WTC11 (cell line): ENCODE results near the gene DBNL.

ENCODE experiments used
- ATF2 ChIP-seq: sonication (generic); formaldehyde crosslinking; IDR thresholded peaks from 2 replicates; pipeline ENCODE4 v1.8.1; 2022; ENCODE audit warnings: low read depth, missing genetic modification reagents, borderline replicate concordance
- CTCF ChIP-seq: fragments of 200-600 bp; IDR thresholded peaks from 2 replicates; pipeline ENCODE4 v1.8.0; 2022; ENCODE audit warnings: antibody characterized with exemption
- ETV6 ChIP-seq: sonication (generic); formaldehyde crosslinking; IDR thresholded peaks from 2 replicates; pipeline ENCODE4 v1.8.1; 2022; ENCODE audit warnings: mild to moderate bottlenecking, missing genetic modification reagents
- ZNF416 ChIP-seq: fragments of 250-450 bp; sonication (Bioruptor Pico); IDR thresholded peaks from 2 replicates; pipeline ENCODE4 v1.9.0; 2021; ENCODE audit warnings: mild to moderate bottlenecking, inconsistent platforms
- TF ChIP-seq, protein P1 (sequence below): sonication (generic); formaldehyde crosslinking; IDR thresholded peaks from 2 replicates; pipeline ENCODE4 v1.8.0; 2023; ENCODE audit warnings: missing genetic modification reagents, mild to moderate bottlenecking, borderline replicate concordance

GRCh38 chr7:44100458-44101302 is 56.2 kb downstream of the DBNL start:
- no peak for TF ChIP-seq ATF2 (CRISPR knock-in tag)
- TF ChIP-seq CTCF: no peak
- TF ChIP-seq, protein P1, sequence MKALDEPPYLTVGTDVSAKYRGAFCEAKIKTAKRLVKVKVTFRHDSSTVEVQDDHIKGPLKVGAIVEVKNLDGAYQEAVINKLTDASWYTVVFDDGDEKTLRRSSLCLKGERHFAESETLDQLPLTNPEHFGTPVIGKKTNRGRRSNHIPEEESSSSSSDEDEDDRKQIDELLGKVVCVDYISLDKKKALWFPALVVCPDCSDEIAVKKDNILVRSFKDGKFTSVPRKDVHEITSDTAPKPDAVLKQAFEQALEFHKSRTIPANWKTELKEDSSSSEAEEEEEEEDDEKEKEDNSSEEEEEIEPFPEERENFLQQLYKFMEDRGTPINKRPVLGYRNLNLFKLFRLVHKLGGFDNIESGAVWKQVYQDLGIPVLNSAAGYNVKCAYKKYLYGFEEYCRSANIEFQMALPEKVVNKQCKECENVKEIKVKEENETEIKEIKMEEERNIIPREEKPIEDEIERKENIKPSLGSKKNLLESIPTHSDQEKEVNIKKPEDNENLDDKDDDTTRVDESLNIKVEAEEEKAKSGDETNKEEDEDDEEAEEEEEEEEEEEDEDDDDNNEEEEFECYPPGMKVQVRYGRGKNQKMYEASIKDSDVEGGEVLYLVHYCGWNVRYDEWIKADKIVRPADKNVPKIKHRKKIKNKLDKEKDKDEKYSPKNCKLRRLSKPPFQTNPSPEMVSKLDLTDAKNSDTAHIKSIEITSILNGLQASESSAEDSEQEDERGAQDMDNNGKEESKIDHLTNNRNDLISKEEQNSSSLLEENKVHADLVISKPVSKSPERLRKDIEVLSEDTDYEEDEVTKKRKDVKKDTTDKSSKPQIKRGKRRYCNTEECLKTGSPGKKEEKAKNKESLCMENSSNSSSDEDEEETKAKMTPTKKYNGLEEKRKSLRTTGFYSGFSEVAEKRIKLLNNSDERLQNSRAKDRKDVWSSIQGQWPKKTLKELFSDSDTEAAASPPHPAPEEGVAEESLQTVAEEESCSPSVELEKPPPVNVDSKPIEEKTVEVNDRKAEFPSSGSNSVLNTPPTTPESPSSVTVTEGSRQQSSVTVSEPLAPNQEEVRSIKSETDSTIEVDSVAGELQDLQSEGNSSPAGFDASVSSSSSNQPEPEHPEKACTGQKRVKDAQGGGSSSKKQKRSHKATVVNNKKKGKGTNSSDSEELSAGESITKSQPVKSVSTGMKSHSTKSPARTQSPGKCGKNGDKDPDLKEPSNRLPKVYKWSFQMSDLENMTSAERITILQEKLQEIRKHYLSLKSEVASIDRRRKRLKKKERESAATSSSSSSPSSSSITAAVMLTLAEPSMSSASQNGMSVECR (CRISPR knock-in tag): no peak
- no peak for TF ChIP-seq ETV6 (CRISPR knock-in tag)
- no peak for TF ChIP-seq ZNF416
